GM23338 (cell line): ENCODE data around the gene MSTO1. TPM values are rescaled to one million over a fixed set of nuclear protein-coding genes. Genes with fewer than 3 reads are reported as not detected.

Source experiments
- ATAC-seq: fragments of 200-7000 bp; cut with Tn5 transposase; 3 replicates; pipeline ENCODE4 v1.9.1; 2020
- DNase-seq: peaks from one replicate; pipeline ENCODE4 v3.0.0-alpha.2; 2015; ENCODE audit warnings: low spot score
- H2AFZ ChIP-seq: fragments of 200-600 bp; sonication (generic); 2 replicates; pipeline ENCODE4 v1.8.0; 2016; ENCODE audit warnings: antibody characterized with exemption, mild to moderate bottlenecking, moderate library complexity
- H3F3A ChIP-seq: fragments of 200-600 bp; sonication (generic); replicated peaks from 2 replicates; pipeline ENCODE4 v1.8.0; 2017; ENCODE audit warnings: antibody characterized with exemption, mixed run types, low read depth
- H3K27ac ChIP-seq: fragments of 200-600 bp; sonication (generic); 2 replicates; pipeline ENCODE4 v1.6.1; 2016; ENCODE audit warnings: low read depth
- H3K27me3 ChIP-seq: fragments of 200-600 bp; sonication (generic); 2 replicates; pipeline ENCODE4 v1.8.0; 2016; ENCODE audit warnings: mild to moderate bottlenecking, mixed run types, moderate library complexity; ENCODE audit not compliant: insufficient read depth
- H3K36me3 ChIP-seq: fragments of 200-600 bp; sonication (generic); 2 replicates; pipeline ENCODE4 v1.8.0; 2016; ENCODE audit warnings: mild to moderate bottlenecking; ENCODE audit not compliant: insufficient read depth
- H3K4me1 ChIP-seq: fragments of 200-600 bp; sonication (generic); 2 replicates; pipeline ENCODE4 v1.8.0; 2016; ENCODE audit warnings: mild to moderate bottlenecking, moderate library complexity; ENCODE audit not compliant: insufficient read depth
- H3K4me2 ChIP-seq: fragments of 200-600 bp; sonication (generic); 2 replicates; pipeline ENCODE4 v1.7.1; 2017; ENCODE audit warnings: mixed run types
- H3K4me3 ChIP-seq: fragments of 200-600 bp; sonication (generic); 2 replicates; pipeline ENCODE4 v1.6.1; 2016; ENCODE audit warnings: mixed run types
- H3K79me2 ChIP-seq: fragments of 200-600 bp; sonication (generic); replicated peaks from 2 replicates; pipeline ENCODE4 v1.8.0; 2017; ENCODE audit warnings: mild to moderate bottlenecking; ENCODE audit not compliant: insufficient read depth
- H3K9me2 ChIP-seq: fragments of 200-600 bp; sonication (generic); 2 replicates; pipeline ENCODE4 v1.8.0; 2017; ENCODE audit not compliant: insufficient read depth
- H4K20me1 ChIP-seq: fragments of 200-600 bp; sonication (generic); replicated peaks from 2 replicates; pipeline ENCODE4 v1.8.0; 2017; ENCODE audit warnings: mild to moderate bottlenecking; ENCODE audit not compliant: insufficient read depth
- H3K27ac Mint-ChIP-seq: 2 replicates; pipeline ENCODE4 v1.8.0; 2020; ENCODE audit warnings: inconsistent platforms, mild to moderate bottlenecking, moderate library complexity, mixed read lengths
- H3K27me3 Mint-ChIP-seq: 3 replicates; pipeline ENCODE4 v1.8.0; 2022; ENCODE audit warnings: low read depth, mild to moderate bottlenecking, moderate library complexity, mixed read lengths, inconsistent platforms; ENCODE audit not compliant: insufficient read depth, poor library complexity
- H3K36me3 Mint-ChIP-seq: 3 replicates; pipeline ENCODE4 v1.8.0; 2021; ENCODE audit warnings: low read depth, mild to moderate bottlenecking, inconsistent platforms, moderate library complexity, mixed read lengths
- H3K4me1 Mint-ChIP-seq: 3 replicates; pipeline ENCODE4 v1.8.0; 2020; ENCODE audit warnings: mild to moderate bottlenecking, inconsistent platforms, mixed read lengths
- H3K4me3 Mint-ChIP-seq: 3 replicates; pipeline ENCODE4 v1.8.0; 2021; ENCODE audit warnings: moderate library complexity, mild to moderate bottlenecking, inconsistent platforms, mixed read lengths
- H3K9me3 Mint-ChIP-seq: 3 replicates; pipeline ENCODE4 v1.8.0; 2020; ENCODE audit warnings: moderate library complexity, mild to moderate bottlenecking, inconsistent platforms, mixed read lengths
- CREB1 ChIP-seq: fragments of 250-450 bp; sonication (Bioruptor Pico); IDR thresholded peaks from 2 replicates; pipeline ENCODE4 v1.5.0; 2020; ENCODE audit warnings: low read depth, mild to moderate bottlenecking, moderate library complexity
- EZH2 ChIP-seq: fragments of 200-600 bp; sonication (generic); IDR thresholded peaks from one replicate; pipeline ENCODE4 v1.8.0; 2017; ENCODE audit warnings: antibody characterized with exemption, mild to moderate bottlenecking, low read depth; ENCODE audit not compliant: unreplicated experiment
- EZH2phosphoT487 ChIP-seq: fragments of 200-600 bp; sonication (generic); IDR thresholded peaks from one replicate; pipeline ENCODE4 v1.8.1; 2018; ENCODE audit warnings: antibody characterized with exemption; ENCODE audit not compliant: unreplicated experiment
- JUNB ChIP-seq: IDR thresholded peaks from one replicate; pipeline ENCODE4 v1.6.1; 2016; ENCODE audit warnings: antibody characterized with exemption; ENCODE audit not compliant: unreplicated experiment
- POLR2AphosphoS5 ChIP-seq: IDR thresholded peaks from 2 replicates; pipeline ENCODE4 v1.6.1; 2016; ENCODE audit warnings: antibody characterized with exemption, low read depth
- ZNF114 ChIP-seq: fragments of 250-450 bp; sonication (Bioruptor Pico); IDR thresholded peaks from 2 replicates; pipeline ENCODE4 v1.5.0; 2020; ENCODE audit warnings: mild to moderate bottlenecking, moderate library complexity
- ZNF331 ChIP-seq: fragments of 250-450 bp; sonication (Bioruptor Pico); IDR thresholded peaks from 2 replicates; pipeline ENCODE4 v1.5.0; 2020; ENCODE audit warnings: low read depth, mild to moderate bottlenecking, moderate library complexity
- polyA plus RNA-seq: library from polyadenylated mRNA; unstranded; fragments of >200 nt; fragmentation: Nextera tagmentation; extraction: Ambion mirVana; gene quantifications from 2 replicates; pipeline ENCODE4 v1.2.1, GENCODE V29; 2016
- total RNA-seq: library from RNA; depleted of rRNA; stranded (reverse); fragments of >200 nt; shearing (Covaris generic); gene quantifications from 2 replicates; pipeline ENCODE4 v1.2.3, GENCODE V29; 2014
- TF ChIP-seq, protein P1 (sequence below): IDR thresholded peaks from 2 replicates; pipeline ENCODE4 v1.6.1; 2016; ENCODE audit warnings: antibody characterized with exemption
- TF ChIP-seq, protein P2 (sequence below): fragments of 250-450 bp; sonication (Bioruptor Pico); IDR thresholded peaks from 2 replicates; pipeline ENCODE4 v1.5.0; 2020; ENCODE audit warnings: mild to moderate bottlenecking, moderate library complexity

The MSTO1 gene
- total and polyA plus RNA-seq, 2 experiments from 2014 or later, result 35.4 to 43.5 TPM

DNA sequence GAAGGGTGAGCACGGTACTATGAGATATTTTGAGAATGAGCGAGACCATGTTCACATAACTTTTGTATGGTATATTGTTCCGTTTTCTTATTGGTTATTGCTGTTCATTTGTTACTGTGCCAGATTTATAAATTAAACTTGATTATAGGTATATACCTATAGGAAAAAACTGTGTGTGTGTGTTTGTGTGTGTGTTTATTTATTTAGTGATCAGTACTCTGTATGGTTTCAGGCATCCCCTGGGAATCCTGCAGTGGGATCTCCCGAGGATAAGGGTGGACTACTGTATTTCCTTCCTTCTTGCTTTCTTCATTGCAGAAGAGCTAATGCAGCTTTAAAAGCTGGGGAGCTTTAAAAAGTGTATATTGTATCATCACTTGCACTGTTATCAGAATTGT is 39.4 kb upstream of the MSTO1 start:
- H3K4me1 Mint-ChIP-seq, result no peaks in the 10 kb centered on the region
- Histone ChIP-seq H2AFZ (no peak overlapping the region), H3K79me2 (peaks cover 63% of the 10 kb centered on the region), H4K20me1 (peaks cover 13% of the 10 kb centered on the region), H3K4me2 (no peak overlapping the region), H3K4me1 (no peaks in the 10 kb centered on the region), H3K27me3 (no peaks in the 10 kb centered on the region), H3K4me3 (no peak overlapping the region), H3F3A (no peaks in the 10 kb centered on the region), H3K36me3 (no peaks in the 10 kb centered on the region), H3K27ac (no peak overlapping the region), H3K9me2 (no peaks in the 10 kb centered on the region)
- H3K27ac Mint-ChIP-seq, result no peak overlapping the region
- DNase-seq (no peak), ATAC-seq (no peak)
- peaks cover 2% of the 10 kb centered on the region for H3K27me3 Mint-ChIP-seq
- peaks cover 21% of the 10 kb centered on the region for H3K36me3 Mint-ChIP-seq
- no peak overlapping the region for H3K4me3 Mint-ChIP-seq
- TF ChIP-seq JUNB (no peak), CREB1 (CRISPR knock-in tag) (no peak), EZH2 (no peak), POLR2AphosphoS5 (no peak), ZNF114 (no peak), EZH2phosphoT487 (no peak), ZNF331 (CRISPR knock-in tag) (no peak)
- TF ChIP-seq, protein P1, sequence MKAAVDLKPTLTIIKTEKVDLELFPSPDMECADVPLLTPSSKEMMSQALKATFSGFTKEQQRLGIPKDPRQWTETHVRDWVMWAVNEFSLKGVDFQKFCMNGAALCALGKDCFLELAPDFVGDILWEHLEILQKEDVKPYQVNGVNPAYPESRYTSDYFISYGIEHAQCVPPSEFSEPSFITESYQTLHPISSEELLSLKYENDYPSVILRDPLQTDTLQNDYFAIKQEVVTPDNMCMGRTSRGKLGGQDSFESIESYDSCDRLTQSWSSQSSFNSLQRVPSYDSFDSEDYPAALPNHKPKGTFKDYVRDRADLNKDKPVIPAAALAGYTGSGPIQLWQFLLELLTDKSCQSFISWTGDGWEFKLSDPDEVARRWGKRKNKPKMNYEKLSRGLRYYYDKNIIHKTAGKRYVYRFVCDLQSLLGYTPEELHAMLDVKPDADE, result no peak
- TF ChIP-seq, protein P2, sequence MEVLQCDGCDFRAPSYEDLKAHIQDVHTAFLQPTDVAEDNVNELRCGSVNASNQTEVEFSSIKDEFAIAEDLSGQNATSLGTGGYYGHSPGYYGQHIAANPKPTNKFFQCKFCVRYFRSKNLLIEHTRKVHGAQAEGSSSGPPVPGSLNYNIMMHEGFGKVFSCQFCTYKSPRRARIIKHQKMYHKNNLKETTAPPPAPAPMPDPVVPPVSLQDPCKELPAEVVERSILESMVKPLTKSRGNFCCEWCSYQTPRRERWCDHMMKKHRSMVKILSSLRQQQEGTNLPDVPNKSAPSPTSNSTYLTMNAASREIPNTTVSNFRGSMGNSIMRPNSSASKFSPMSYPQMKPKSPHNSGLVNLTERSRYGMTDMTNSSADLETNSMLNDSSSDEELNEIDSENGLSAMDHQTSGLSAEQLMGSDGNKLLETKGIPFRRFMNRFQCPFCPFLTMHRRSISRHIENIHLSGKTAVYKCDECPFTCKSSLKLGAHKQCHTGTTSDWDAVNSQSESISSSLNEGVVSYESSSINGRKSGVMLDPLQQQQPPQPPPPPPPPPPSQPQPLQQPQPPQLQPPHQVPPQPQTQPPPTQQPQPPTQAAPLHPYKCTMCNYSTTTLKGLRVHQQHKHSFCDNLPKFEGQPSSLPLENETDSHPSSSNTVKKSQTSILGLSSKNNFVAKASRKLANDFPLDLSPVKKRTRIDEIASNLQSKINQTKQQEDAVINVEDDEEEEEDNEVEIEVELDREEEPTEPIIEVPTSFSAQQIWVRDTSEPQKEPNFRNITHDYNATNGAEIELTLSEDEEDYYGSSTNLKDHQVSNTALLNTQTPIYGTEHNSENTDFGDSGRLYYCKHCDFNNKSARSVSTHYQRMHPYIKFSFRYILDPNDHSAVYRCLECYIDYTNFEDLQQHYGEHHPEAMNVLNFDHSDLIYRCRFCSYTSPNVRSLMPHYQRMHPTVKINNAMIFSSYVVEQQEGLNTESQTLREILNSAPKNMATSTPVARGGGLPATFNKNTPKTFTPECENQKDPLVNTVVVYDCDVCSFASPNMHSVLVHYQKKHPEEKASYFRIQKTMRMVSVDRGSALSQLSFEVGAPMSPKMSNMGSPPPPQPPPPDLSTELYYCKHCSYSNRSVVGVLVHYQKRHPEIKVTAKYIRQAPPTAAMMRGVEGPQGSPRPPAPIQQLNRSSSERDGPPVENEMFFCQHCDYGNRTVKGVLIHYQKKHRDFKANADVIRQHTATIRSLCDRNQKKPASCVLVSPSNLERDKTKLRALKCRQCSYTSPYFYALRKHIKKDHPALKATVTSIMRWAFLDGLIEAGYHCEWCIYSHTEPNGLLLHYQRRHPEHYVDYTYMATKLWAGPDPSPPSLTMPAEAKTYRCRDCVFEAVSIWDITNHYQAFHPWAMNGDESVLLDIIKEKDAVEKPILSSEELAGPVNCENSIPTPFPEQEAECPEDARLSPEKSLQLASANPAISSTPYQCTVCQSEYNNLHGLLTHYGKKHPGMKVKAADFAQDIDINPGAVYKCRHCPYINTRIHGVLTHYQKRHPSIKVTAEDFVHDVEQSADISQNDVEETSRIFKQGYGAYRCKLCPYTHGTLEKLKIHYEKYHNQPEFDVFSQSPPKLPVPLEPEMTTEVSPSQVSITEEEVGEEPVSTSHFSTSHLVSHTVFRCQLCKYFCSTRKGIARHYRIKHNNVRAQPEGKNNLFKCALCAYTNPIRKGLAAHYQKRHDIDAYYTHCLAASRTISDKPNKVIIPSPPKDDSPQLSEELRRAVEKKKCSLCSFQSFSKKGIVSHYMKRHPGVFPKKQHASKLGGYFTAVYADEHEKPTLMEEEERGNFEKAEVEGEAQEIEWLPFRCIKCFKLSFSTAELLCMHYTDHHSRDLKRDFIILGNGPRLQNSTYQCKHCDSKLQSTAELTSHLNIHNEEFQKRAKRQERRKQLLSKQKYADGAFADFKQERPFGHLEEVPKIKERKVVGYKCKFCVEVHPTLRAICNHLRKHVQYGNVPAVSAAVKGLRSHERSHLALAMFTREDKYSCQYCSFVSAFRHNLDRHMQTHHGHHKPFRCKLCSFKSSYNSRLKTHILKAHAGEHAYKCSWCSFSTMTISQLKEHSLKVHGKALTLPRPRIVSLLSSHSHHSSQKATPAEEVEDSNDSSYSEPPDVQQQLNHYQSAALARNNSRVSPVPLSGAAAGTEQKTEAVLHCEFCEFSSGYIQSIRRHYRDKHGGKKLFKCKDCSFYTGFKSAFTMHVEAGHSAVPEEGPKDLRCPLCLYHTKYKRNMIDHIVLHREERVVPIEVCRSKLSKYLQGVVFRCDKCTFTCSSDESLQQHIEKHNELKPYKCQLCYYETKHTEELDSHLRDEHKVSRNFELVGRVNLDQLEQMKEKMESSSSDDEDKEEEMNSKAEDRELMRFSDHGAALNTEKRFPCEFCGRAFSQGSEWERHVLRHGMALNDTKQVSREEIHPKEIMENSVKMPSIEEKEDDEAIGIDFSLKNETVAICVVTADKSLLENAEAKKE (CRISPR knock-in tag), result no peak
- H3K9me3 Mint-ChIP-seq, result no peaks in the 10 kb centered on the region
